ENCODE results near the gene BTBD10. TPM values are rescaled to one million over a fixed set of nuclear protein-coding genes. Genes with fewer than 3 reads are reported as not detected.

The BTBD10 gene
- total and polyA plus RNA-seq, 7 donors = 18.9 to 77.8 (median 43.3) TPM

DNA sequence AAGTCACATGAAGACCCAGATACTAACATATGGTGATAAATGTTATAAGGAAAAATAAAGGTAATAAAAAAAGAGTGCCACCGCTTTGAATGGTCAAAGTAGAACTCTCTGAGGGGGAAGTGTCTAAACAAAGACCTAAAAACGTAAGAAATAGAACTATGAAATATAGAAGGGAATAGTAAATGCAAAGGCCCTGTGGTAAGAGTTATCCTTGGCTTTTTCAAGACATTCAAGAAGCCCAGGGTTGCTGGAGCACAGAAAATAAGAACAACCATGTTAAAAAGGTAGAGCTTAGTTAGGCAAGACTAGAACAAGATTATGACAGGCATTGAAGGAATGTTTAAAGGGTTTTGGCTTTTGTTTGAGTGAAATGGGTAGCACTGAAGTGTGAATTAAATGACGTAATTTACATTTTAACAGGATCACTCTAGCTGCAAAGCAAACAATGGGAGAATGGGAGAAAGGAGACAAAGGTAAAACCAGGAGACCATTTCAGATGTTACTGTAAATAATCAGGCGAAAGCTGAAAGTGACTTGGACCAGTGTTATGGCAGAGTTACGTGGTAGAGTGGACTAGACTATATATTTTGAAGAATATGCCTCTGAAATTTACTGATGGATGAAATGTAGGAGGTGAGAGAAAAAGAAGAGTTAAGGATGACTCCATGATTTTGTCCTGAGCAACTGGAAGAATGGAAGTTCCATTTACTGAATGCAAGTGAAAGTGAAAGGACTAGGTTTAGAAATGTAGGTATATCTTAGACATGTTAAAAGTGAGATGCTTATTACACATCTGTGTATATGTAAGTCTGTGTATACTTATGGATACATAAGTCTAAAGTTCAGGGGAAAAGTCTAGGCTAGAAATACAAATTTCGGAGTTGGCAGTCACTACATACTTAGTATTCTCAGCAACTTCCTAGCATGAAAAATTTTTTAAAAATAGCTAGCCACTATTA is 28.5 kb downstream of the BTBD10 start:
- H3K4me3 ChIP-seq = no peak overlapping the region
- intact Hi-C loops (cut with DNase I) = no loop called here
- no peaks in the 10 kb centered on the region for H3K9me3 ChIP-seq
- H3K4me1 ChIP-seq = peaks cover 0 to under 1% (median 0%) of the 10 kb centered on the region in 4 donors
- H3K27me3 ChIP-seq = no peaks in the 10 kb centered on the region
- H3K36me3 ChIP-seq = no peaks in the 10 kb centered on the region
- TF ChIP-seq POLR2A (IDR thresholded peaks at IDR 0.05) (no peak), POLR2AphosphoS5 (IDR thresholded peaks at IDR 0.05) (no peak), EP300 (IDR thresholded peaks at IDR 0.05) (no peak)
- TF ChIP-seq, protein P1, sequence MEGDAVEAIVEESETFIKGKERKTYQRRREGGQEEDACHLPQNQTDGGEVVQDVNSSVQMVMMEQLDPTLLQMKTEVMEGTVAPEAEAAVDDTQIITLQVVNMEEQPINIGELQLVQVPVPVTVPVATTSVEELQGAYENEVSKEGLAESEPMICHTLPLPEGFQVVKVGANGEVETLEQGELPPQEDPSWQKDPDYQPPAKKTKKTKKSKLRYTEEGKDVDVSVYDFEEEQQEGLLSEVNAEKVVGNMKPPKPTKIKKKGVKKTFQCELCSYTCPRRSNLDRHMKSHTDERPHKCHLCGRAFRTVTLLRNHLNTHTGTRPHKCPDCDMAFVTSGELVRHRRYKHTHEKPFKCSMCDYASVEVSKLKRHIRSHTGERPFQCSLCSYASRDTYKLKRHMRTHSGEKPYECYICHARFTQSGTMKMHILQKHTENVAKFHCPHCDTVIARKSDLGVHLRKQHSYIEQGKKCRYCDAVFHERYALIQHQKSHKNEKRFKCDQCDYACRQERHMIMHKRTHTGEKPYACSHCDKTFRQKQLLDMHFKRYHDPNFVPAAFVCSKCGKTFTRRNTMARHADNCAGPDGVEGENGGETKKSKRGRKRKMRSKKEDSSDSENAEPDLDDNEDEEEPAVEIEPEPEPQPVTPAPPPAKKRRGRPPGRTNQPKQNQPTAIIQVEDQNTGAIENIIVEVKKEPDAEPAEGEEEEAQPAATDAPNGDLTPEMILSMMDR (IDR thresholded peaks at IDR 0.05) = no peak
- DNase-seq = no peak
- H3K27ac ChIP-seq = no peak overlapping the region
- 86 to 94% methylated on average over 6 of the region's 6 CpGs for WGBS, 2 donors

DNA sequence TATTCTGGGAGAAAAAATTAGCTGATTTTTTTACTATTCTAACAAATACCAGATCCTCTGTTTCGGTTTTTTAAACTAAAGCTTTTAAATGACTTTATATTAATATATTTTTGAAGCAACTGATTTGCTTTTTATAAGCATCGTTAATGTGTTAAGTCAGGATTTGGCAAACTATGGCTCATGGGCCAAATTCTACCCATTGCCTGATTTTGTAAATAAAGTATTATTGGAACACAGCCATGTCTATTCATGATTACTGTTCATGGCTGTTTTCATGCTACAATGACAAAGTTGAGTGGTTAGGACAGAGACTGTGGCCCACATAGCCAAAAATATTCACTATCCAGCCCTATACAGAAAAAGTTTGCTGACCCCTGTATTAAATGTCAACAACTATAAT is 29.6 kb downstream of the BTBD10 start:
- no peak overlapping the region for H3K27ac ChIP-seq
- intact Hi-C loops (cut with DNase I) = no loop called here
- TF ChIP-seq EP300 (IDR thresholded peaks at IDR 0.05) = no peak
- no peak for TF ChIP-seq POLR2AphosphoS5 (IDR thresholded peaks at IDR 0.05)
- TF ChIP-seq, protein P1 (IDR thresholded peaks at IDR 0.05) = no peak

DNA sequence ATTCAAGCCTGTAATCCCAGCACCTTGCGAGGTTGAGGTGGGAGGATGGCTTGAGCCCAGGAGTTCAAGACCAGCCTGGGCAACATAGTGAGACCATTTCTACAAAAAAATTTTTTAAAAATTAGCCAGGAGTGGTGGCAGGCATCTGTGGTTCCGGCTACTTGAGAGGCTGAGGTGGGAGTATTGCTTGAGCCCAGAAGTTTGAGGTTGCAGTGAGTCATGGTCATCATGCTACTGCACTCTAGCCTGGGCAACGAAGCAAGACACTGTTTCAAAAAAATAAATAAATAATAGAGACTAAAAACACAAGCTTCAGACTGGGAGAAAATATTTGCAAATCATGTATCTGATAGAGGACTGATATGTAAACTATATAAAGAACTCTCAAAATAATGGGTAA is 33.2 kb downstream of the BTBD10 start:
- no peak for DNase-seq
- Histone ChIP-seq H3K27ac (no peak overlapping the region), H3K9me3 (no peaks in the 10 kb centered on the region), H3K4me3 (no peak overlapping the region), H3K4me1 (peaks cover 0 to 2% (median 0%) of the 10 kb centered on the region in 4 donors), H3K27me3 (no peaks in the 10 kb centered on the region), H3K36me3 (no peaks in the 10 kb centered on the region)
- TF ChIP-seq, protein P1 (IDR thresholded peaks at IDR 0.05) = no peak
- TF ChIP-seq POLR2AphosphoS5 (IDR thresholded peaks at IDR 0.05) (no peak), POLR2A (IDR thresholded peaks at IDR 0.05) (no peak), EP300 (IDR thresholded peaks at IDR 0.05) (no peak)
- intact Hi-C loops (cut with DNase I) = no loop called here
- WGBS, 2 donors = 95 to 98% methylated on average over 3 of the region's 3 CpGs

More for the DNA sequence above, 29.6 kb downstream of the BTBD10 start:
- no peaks in the 10 kb centered on the region for H3K4me1 ChIP-seq
- H3K36me3 ChIP-seq = no peaks in the 10 kb centered on the region
- H3K4me3 ChIP-seq = no peak overlapping the region
- WGBS, 2 donors = 96 to 97% methylated on average over 2 of the region's 2 CpGs
- H3K9me3 ChIP-seq = no peaks in the 10 kb centered on the region
- DNase-seq = no peak
- no peaks in the 10 kb centered on the region for H3K27me3 ChIP-seq

GRCh38 chr11:13429288-13429687 is 33.7 kb downstream of the BTBD10 start:
- Histone ChIP-seq H3K9me3 (no peaks in the 10 kb centered on the region), H3K4me1 (peaks cover 0 to 7% (median 0%) of the 10 kb centered on the region in 4 donors), H3K27ac (no peak overlapping the region), H3K4me3 (no peak overlapping the region), H3K36me3 (no peaks in the 10 kb centered on the region), H3K27me3 (no peaks in the 10 kb centered on the region)
- intact Hi-C loops (cut with DNase I) = no loop called here
- TF ChIP-seq EP300 (IDR thresholded peaks at IDR 0.05) = no peak
- TF ChIP-seq, protein P1 (IDR thresholded peaks at IDR 0.05) = no peak
- TF ChIP-seq POLR2AphosphoS5 (IDR thresholded peaks at IDR 0.05) = no peak
- TF ChIP-seq POLR2A (IDR thresholded peaks at IDR 0.05) = no peak
- WGBS, 2 donors = 95 to 99% methylated on average over 1 of the region's 1 CpG
- DNase-seq = no peak
